ENCODE results near the gene DISP2.

Gene DISP2

GRCh38 chr15:40418126-40418525 lies 60.1 kb downstream of the DISP2 start:
- DNase-seq (ENCODE audit: low spot score), result no peak
- Histone ChIP-seq H3K4me3 (no peak overlapping the region), H3K27ac (no peak overlapping the region)
- no peak for TF ChIP-seq CTCF (IDR thresholded peaks at IDR 0.05)

DNA sequence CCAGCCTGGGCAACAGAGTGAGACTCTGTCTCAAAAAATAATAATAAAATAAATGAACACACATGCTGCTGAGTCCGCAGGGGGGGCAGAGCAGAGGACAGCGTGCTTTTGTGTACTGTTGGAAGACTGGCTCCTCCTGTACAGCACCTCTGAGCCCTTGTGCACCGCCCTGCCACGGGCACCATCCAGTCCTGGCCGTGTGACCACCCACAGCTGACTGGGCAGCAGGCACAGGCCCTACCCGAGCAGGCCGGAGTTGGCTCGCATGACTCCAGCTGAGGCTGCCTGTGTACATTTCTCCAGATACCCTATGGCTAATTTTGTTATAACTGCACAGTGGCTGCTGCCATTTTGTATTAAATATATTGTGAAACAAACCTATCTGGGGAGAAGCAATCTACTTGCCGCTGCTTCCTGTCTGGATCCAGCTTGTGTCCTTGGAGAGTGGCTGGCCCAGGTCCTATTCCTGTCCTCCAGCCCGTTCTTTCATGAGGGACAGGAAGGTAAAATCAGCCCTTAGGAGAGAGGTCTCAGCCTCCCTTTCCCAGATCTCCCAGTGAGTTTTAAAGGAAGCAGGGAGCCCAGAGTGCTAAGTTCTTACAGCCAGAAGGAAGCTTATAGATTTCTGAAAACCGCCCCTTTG lies 62.2 kb downstream of the DISP2 start:
- no peak overlapping the region for H3K4me3 ChIP-seq
- no peak for DNase-seq (ENCODE audit: low spot score)
- no peak overlapping the region for H3K27ac ChIP-seq
- no peak for TF ChIP-seq CTCF (IDR thresholded peaks at IDR 0.05)

GRCh38 chr15:40420793-40421192 lies 62.8 kb downstream of the DISP2 start:
- Histone ChIP-seq H3K4me3 (no peak overlapping the region), H3K27ac (no peak overlapping the region)
- DNase-seq (ENCODE audit: low spot score), result no peak
- TF ChIP-seq CTCF (IDR thresholded peaks at IDR 0.05), result no peak

GRCh38 chr15:40421246-40422157 lies 63.5 kb downstream of the DISP2 start:
- Histone ChIP-seq H3K27ac (peak overlapping the region in 1 of 2 donors; percentile 18), H3K4me3 (peak overlapping the region; percentile 27)
- no peak for DNase-seq (ENCODE audit: low spot score)
- peak; percentile 91 for TF ChIP-seq CTCF (IDR thresholded peaks at IDR 0.05)

GRCh38 chr15:40424483-40425115 lies 66.6 kb downstream of the DISP2 start:
- no peak overlapping the region for H3K4me3 ChIP-seq
- no peak for DNase-seq (ENCODE audit: low spot score)
- no peak overlapping the region for H3K27ac ChIP-seq
- TF ChIP-seq CTCF (IDR thresholded peaks at IDR 0.05), result no peak

DNA sequence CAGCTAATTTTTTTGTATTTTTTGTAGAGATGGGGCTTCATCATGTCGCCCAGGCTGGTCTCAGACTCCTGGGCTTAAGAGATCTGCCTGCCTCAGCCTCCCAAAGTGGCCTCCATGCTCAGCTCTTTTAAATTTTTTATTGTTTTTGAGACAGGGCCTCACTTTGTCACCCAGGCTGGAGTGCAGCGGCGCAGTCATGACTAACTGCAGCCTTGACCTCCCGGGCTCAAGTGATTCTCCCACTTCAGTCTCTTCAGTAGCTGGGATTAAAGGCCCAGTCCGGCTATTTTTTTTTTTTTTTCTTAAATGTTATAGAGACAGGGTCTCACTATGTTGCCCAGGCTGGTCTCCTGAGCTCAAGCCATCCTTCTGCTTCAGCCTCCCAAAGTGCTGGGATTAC lies 67.7 kb downstream of the DISP2 start:
- Histone ChIP-seq H3K4me3 (no peak overlapping the region), H3K27ac (no peak overlapping the region)
- no peak for DNase-seq (ENCODE audit: low spot score)
- no peak for TF ChIP-seq CTCF (IDR thresholded peaks at IDR 0.05)

Data from coronary artery (tissue), 2 donors.